ENCODE results near the gene TMEM119.

DNA sequence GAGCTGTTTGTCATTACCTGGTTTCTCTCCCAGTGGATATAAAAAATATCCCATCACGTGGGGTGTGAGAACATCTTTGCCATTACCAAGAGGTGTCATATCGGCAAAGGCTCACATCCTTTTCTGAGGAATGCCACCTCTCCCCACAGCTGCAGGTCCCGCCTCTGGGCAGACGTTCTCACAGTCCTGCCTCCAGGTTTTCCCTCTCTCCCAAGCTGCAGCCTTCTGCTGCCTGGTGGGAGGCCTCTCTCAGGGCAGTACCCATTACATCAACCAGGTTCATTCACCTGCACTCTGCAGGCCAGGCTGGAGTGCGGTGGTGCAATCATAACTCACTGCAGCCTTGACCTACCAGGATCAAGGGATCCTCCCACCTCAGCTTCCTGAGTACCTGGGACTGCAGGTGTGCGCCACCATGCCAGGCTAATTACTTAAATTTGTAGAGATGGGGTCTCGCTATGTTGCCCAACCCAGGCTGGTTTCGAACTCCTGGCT, 15.0 kb upstream of the TMEM119 start:
- TF ChIP-seq, protein P1, sequence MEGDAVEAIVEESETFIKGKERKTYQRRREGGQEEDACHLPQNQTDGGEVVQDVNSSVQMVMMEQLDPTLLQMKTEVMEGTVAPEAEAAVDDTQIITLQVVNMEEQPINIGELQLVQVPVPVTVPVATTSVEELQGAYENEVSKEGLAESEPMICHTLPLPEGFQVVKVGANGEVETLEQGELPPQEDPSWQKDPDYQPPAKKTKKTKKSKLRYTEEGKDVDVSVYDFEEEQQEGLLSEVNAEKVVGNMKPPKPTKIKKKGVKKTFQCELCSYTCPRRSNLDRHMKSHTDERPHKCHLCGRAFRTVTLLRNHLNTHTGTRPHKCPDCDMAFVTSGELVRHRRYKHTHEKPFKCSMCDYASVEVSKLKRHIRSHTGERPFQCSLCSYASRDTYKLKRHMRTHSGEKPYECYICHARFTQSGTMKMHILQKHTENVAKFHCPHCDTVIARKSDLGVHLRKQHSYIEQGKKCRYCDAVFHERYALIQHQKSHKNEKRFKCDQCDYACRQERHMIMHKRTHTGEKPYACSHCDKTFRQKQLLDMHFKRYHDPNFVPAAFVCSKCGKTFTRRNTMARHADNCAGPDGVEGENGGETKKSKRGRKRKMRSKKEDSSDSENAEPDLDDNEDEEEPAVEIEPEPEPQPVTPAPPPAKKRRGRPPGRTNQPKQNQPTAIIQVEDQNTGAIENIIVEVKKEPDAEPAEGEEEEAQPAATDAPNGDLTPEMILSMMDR (IDR thresholded peaks at IDR 0.05; ENCODE audit: low read depth, low read length), result no peak
- TF ChIP-seq, protein P2, sequence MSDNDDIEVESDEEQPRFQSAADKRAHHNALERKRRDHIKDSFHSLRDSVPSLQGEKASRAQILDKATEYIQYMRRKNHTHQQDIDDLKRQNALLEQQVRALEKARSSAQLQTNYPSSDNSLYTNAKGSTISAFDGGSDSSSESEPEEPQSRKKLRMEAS (IDR thresholded peaks at IDR 0.05; ENCODE audit: low read depth, low read length), result no peak
- TF ChIP-seq POLR2A (IDR thresholded peaks at IDR 0.05; ENCODE audit: extremely low read depth, insufficient read length), result no peak

All from NB4 (cell line).